NCI-H2029 treated with DMSO at 0.1 percent for 48 hours (cell line): Measurements from ENCODE around the gene OSBPL1A.
"Not testable (repeated sequence)": the region's sequence is repeated elsewhere in the genome, so short reads cannot be mapped to it uniquely, and the experiment has no call there.

Source experiments
- DNase-seq: peaks from one replicate; lab custom pipeline; 2025; lab: John Stamatoyannopoulos, UW

Gene OSBPL1A

DNA sequence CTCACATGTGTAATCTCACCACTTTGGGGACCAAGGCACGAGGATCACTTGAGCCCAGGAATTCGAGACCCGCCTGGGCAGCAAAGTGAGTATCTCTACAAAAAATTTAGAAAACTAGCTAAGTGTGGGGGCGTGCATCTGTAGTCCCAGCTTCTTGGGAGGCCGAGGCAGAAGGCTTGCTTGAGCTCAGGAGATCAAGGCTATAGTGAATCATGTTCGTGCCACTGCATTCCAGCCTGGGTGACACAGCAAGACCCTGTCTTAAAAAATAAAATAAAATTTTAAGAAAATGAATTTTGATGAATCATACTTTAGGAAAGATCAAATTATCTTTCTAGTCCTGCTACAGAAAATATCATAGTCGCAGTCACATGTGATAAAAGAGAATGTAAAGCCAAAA lies 211.8 kb downstream of the OSBPL1A start:
- no peak for DNase-seq

DNA sequence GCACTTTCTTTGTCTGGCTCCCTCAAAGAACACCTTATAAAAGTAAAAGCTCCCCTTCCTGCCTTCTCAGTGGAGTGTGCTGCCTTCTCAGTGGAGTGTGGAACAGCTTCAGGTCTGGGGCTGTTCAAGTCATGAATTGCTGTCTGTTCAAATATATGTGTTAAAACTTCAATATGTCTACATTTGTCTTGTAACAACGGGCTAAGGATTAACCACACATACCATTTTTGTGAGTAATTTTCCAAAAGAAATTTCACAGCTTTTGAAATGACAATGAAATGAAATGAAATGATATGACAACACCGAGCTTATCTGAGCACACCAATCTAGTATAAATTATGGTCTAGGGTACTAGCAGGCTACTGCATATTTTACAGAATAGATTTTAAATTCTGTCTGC lies 215.8 kb downstream of the OSBPL1A start:
- no peak for DNase-seq

DNA sequence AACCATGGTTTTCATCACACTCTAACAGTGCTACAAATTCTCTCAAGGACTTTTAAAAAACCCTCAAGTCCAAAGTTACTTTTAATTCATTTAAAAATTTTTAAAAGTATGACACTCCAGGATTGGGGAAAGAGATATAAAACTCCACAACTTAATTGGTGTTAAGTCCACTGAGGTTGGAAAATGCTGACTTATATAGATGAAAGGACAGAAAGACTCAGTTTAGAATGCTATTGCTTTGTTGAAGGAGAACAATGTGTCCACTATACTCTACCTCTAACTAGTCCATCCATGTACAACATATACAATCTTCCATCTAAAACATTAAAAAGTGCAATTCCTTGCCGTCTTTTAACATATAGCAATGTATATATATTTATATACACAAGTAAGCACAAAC lies 217.6 kb downstream of the OSBPL1A start:
- no peak for DNase-seq

DNA sequence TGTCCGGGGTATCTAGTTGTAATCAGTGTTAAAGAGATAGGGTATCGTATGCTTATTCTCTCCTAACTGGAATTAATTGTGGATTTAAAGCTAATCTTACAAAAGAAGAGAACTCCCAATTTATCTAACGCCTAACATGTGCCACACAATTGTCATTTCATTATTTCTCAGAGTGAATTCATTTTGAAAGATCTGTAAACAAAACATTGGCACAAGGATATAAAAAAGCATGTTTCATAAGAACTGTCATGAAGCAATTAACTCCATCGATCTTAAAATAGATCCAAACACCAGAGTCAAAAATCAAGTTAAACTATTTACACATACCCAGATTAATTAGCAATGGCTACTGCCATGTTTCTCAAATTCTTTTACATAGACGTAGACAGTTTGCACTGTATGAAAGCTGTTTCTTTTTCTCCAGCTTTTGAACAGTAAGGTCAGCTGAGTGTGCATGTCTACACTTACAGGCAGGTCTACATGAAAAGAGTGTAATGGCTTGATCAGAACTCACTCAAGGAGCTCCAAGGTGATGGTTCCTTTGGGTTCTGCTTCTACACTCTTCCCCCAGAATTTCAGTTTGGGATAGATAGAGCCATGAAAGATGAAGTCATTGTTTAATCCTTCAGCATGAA lies 220.0 kb downstream of the OSBPL1A start:
- DNase-seq = no peak

DNA sequence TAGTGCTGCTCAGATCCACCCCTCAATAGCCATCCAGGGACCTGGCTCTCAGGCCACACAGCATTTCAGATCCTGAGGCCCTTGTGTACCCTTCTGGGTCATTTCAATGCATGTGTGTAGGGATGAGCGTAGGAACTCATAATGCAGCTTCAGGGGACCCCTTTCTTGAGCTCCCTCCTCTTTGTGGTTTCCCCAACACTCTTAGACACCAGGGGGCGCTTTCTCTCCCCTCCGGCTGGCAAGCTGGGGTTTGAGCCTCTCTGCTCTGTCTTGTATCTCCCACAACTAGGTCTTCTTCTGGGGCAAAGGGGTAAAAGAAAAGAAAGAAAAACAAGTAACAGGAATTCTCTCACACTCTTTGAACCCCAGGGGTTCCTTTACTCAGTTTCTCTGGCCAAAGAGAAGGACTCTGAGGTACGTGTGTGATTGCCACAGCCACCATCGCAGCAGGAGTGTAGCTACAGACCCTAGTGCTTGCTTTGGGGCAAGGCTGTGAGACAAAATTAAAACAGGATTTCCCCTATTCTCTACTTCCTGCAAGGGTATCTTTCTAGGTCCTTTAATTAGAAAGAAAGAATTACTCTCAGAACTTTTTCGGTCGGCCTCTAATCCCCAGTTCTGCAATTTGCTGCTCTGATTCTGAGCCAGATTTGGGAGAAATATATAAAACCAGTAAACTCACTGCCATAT lies 220.8 kb downstream of the OSBPL1A start:
- no peak for DNase-seq

DNA sequence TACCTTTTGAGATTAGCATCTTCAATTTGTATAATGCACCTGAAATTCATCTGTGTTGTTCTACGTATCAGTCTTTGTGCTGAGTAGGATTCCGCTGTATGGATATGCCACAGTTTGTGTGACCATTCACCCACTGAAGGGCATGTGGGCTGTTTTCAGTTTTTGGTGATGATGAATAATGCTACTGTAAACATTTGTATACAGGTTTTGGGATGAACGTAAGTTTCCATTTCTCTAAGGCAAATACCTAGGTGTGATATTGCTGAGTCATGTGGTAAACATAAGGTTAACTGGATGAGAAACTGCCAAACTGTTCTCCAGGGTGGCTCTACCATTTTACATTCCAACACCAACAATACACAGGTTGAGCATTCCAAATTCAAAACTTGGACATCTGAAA lies 223.6 kb downstream of the OSBPL1A start:
- no peak for DNase-seq

DNA sequence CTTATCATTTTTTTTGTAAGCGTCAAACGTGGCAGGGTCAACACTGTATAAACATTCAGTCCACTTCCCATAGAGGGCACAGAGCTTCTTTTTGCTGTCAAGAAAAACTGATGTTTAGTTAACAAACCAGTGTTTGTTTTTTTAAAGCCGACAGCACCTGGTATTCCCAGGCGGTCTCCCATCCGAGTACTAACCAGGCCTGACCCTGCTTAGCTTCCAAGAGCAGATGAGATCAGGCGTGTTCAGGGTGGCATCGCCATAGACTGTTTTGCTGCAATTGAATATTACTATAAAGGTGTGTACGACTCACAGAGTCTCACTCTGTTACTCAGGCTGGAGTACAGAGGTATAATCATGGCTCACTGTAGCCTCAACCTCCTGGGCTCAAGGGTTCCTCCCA lies 227.3 kb downstream of the OSBPL1A start:
- no peak for DNase-seq

DNA sequence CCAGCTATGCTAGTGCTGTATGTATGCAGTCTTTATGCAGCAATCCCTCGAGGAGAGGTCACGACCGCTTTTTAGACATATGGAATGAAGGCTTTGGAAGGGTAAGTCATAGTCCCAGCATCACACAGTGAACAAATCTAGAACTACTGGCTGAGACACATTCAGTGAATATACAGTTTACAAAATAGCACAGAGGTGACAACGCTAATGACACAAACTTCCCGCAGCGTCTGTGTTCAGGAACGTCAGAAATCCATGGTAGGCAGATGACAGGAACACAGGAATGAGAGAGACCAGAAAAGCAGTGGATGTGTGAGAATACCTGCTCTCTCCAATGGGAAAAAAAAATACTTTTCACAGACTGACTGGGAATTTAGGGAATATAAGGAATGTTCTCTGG lies 229.1 kb downstream of the OSBPL1A start:
- DNase-seq = no peak

DNA sequence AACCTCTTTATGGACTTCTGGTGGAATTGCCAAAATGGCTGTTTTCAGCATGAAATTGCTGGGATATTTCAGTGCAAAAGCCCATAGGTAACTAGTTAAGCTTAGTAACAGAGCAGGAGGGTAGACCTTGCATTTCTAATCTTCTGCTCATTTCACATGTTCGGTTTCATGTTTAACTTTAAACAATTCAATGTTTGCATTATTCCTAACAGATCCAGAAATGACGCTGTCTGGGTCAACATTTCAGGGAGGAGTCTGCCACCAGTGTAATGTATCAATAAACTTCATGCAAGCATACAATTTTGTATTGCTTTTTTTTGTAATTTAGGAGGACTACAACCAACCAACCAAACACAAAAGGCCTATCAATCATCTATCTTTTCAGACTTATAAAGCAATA lies 236.3 kb downstream of the OSBPL1A start:
- DNase-seq = no peak

DNA sequence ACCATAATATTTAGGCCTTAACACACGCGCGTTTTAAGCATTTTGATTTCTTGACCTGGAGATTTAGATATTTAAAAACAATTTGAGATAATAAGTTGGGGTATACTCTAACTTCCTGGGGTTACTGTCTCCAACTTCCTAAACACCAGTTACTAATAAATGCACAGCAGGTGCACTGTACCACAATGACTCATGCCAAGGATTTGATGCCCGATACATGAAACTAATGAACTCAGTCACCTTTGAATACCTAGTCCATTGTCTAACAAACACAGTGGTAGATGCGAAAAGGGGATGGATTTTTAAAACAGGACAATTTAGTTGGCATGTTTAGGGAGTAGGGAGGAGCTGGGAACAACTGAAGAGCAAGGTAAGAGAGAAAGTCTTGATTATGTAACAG lies 237.5 kb downstream of the OSBPL1A start:
- DNase-seq = no peak

DNA sequence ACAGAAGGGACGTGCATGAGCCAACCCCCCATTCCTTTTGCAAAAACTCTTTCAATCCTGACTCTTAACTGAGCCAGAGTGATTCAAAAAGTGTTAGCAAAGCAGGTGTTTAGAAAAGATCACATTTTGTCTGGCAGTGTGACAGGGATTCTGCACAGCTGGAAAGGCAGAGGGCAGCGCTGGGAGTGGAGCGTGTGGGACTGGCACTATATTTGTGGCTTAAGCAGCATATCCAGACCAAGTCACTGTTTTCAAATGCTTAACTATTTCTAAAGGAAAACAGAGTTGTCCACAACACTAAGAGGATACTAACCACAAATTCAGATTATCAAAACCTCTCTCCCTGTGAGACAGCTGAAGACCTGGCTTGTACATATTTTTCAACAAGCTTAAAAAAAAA lies 239.8 kb downstream of the OSBPL1A start:
- DNase-seq = no peak

DNA sequence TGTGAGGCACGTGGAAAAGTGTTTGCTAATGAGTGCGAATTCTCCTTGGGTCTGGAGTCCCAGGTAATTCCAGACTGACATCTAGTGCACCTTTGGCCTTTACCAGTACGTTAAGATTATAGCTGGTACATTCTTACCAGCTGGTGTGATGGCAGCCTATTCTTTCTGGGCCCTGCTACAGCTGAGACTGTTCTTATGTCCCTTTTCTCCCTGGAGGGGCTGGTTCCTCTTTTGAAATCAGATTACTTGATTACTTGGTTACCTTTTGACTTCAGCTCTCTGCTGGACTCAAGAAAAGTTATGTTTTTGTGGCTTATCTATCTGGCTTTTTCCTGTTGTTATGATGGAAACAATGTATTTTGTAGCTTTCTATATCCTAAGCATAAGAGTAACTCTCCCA lies 244.2 kb downstream of the OSBPL1A start:
- no peak for DNase-seq

DNA sequence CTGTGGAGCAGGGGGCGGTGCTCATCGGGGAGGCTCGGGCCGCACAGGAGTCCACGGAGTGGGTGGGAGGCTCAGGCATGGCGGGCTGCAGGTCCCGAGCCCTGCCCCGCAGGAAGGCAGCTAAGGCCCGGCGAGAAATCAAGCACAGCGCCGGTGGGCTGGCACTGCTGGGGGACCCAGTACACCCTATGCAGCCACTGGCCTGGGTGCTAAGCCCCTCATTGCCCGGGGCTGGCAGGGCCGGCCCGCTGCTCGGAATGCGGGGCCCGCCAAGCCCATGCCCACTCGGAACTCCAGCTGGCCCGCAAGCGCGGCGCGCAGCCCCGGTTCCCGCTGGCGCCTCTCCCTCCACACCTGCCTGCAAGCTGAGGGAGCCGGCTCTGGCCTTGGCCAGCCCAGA lies 248.0 kb downstream of the OSBPL1A start:
- DNase-seq = not testable (repeated sequence)

DNA sequence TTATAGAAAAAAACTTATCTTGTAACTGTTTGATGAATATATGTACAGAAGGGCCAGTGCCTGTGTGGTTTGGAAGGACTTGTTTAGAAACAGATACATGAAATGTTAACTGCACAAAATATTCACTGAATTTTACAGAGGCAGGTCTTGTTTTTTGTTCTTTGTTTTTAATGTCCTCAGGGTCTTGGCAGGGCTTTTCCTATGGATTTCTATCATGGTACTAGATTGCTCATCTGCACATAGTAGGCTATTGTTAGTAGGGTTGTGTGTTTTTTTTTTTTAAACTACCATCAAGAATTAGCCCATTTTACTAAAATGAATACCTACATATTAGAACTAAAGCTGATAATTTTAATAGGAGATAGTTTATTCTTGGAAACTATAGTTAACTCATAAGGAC lies 255.2 kb downstream of the OSBPL1A start:
- DNase-seq = no peak

DNA sequence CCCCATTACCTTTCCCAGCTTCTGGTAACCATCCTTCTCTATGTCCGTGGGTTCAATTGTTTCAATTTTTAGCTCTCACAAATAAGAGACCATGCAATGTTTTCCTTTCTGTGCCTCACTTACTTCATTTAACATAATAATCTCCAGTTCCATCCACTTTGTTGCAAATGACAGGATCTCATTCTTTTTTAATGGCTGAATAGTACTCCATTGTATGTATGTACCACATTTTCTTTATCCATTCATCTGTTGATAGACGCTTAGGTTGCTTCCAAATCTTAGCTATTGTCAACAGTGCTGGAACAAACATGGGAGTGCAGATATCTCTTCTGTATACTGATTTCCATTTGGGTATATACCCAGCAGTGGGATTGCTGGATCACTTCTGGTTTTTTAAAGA lies 256.9 kb downstream of the OSBPL1A start:
- no peak for DNase-seq

DNA sequence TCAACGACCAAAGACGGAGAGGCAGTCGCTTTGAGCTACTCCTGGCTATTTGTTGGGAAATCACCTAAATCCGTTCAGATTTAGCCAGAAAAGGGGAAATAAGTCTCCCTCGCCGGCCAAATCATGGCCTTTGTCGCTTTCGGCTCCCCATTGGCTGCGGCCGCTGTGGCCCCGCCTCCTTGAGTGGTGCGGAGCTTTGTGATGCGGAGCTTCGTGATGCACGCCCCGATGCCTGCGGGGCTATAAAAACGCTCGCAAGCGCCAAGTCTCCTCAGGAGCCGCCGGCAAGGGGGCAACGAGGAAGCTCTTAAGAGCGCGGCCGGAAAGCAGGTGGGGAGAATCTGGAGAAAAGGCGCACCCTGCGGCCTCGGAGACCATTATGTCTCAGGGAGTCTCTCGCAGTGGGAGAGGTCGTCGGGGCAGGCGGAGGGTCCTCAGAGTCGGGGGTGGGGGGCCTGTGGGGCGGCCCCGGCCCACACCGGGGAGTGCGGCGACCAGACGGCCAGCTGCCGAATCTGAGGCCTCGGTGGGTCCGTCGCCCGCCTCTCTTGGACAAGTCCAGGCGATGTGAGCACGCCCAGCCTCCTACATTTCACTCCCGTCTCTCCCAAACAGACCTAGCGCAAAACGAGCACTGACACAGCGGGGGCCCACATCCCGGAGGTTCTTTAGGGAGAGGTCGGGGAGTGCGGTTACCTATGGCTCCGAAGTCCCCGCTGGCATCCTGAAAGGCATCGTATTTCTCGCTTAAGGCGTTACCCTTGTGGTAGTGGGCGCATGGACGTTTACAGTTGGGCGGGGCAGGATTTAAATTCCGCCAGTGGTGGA lies 258.6 kb downstream of the OSBPL1A start, which contains the start of gene CABYR:
TSS of gene CABYR (plus strand) at position 274 of the 828 bp plus-strand sequence. CDS start 4,053 bp downstream, outside the sequence.
- no peak for DNase-seq

DNA sequence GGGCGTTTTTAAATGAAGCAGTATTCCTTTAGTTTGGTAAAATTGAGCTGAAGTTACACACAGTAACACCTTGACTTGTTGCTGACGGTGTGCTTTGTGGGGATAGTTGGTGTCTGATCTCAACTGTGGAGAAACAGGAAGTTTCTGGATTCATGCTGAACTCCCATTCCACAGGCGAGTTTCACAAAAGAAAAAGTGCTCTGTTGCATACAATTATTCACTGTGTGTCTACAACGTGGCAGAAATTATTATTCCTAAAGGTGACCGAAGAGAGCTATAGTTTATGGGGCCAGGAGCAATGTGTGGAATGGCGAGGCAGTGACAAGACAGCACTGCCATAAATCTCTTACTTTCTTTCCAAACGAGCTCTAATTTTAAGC lies 259.2 kb downstream of the OSBPL1A start:
- no peak for DNase-seq

DNA sequence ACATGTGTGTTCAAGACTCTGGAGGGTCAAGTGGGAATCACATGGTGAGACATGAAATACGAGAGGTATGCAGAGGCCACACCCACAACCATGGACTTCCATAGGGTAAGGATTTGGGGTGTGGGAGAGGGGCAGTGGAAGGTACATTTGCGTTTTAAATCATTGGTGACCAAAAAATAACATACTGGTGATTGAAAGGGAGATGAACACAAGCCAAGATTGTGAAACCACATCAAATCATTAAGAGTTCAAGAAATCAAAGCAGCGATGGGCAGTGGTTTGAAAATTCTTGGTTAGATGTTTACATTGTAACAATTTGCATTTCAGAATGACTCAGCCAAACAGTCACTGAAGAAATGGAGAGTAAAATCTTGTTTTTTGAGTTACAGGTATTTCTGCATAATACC lies 260.7 kb downstream of the OSBPL1A start:
- no peak for DNase-seq

DNA sequence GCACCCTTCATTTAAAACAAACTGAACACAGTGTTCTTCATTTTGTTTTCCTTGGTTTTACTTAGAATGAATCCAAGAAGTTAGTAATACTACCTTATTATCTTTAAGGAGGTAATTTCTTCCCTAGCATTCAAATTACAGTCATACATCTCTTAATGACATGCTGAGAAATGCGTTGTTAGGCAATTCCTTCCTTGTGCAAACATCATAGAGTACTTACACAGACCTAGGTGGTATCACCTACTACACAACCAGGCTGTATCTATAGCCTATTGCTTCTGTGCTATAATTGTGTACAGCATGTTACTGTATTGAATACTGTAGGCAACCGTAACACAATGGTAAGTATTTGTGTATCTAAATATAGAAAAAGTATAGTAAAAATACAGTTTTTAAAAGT lies 267.1 kb downstream of the OSBPL1A start:
- no peak for DNase-seq

DNA sequence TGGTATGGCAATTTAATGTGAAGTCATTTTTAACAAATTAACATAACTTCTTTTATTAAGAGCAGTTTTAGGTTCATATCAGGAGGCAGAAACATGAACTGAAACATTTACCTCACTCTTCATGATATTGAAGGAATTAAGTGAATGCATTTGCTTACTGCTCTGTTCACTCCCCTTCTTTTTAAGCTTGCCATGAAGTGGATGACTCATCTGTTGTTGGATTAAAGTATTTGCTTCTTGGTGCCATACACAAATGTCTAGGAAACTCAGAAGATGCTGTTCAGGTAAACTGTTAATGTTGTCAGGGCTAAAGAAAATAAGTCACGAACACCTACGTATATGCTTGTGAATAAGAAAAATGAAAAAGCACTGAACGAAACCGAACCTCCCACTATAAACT lies 268.9 kb downstream of the OSBPL1A start:
- no peak for DNase-seq

DNA sequence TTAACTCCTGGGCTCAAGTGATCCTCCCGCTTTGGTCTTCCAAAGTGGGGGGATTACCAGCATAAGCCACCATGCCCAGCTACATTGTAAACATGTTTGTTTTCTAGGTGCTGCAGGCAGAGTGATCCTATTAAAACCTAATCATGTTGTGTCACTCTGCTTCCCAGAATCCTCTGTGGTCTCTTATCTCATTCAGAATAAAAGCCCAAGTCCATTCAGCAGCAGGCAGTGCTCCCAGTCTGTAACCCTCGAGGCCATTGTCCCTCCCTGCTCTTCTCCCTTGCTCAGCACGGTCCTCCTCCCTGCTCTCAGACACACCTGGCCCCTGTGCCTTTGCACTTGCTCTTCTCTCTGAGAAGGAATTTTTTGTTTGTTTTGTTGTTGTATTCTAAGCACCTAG lies 269.9 kb downstream of the OSBPL1A start:
- peak; percentile 25 for DNase-seq

DNA sequence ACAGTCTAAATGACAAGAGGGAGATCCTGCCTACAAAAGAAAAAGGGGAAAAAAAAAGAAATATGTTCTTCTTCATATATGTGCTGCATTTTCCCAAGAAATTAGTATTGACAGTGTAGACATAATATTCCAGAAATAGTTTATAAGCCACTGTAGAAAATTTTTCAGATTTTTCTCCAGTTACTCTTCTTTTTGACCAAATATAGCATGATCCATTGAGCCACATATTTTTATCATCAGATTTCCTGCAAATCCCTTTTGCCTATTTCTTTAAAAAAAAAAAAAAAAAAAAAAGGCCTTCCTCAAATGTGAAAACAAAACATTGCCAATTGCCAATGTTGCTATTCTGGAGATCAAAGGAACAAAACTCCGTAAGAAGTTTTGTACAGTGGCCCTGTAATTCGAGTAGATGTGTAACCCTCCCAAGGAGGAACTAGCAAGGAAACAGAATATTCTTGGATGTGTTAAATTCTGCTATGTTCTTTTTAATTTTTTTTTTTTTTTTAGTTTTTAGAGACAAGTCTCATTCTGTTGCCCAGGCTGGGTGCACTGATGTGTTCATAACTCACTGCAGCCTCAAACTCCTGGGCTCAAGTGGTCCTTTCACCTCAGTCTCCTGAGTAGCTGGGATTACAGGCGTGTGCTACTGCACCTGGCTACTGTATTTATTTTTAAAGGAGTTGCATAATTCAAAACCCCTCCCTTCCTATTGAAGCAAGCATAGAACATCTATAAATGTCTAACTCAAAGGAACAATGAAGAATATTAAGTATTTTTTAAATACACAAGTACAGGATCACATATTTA lies 271.3 kb downstream of the OSBPL1A start:
- DNase-seq = no peak
